ENCODE results near the gene CDT1. TPM values are rescaled to one million over a fixed set of nuclear protein-coding genes. Genes with fewer than 3 reads are reported as not detected.

The CDT1 gene
- total and polyA plus RNA-seq, 2 donors from 2014 or later = 0.56 to 1.5 TPM

DNA sequence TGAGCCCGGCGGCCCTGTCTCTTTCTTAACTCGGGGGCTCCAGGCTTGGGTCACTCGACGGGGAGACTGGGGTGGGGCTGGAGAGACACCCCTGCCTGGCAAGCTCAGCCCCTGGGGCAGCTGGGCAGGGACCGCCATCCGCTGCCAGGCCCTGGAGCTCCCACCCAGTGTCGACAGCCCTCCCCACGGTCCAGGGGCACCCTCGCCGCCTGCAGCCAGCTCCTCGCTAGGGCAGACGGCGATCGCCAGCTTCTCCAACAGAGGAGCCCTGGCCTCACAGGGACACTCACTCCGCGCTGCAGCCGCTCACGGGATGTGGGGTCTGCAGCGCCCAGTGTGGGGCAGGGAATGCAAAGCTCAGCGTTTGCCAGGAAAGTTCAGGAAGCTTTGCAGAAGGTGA, 24.1 kb downstream of the CDT1 start:
- H3K36me3 ChIP-seq (ENCODE audit: control insufficient read depth in 2 of 3, insufficient read depth in 3 of 3, low read length in 3 of 3) = peaks cover 0 to 2% (median 0%) of the 10 kb centered on the region in 3 donors
- no peak overlapping the region for H3K27ac ChIP-seq (ENCODE audit: low read depth in 2 of 2, low read length in 2 of 2)
- no peaks in the 10 kb centered on the region for H3K27me3 ChIP-seq (ENCODE audit: control insufficient read depth, insufficient read depth, low read length)
- H3K4me3 ChIP-seq (ENCODE audit: low read length in 3 of 3) = no peak overlapping the region
- no peaks in the 10 kb centered on the region for H3K4me1 ChIP-seq (ENCODE audit: control insufficient read depth in 2 of 3, insufficient read depth in 2 of 3, low read depth in 1 of 3, low read length in 3 of 3)
- TF ChIP-seq, protein P1, sequence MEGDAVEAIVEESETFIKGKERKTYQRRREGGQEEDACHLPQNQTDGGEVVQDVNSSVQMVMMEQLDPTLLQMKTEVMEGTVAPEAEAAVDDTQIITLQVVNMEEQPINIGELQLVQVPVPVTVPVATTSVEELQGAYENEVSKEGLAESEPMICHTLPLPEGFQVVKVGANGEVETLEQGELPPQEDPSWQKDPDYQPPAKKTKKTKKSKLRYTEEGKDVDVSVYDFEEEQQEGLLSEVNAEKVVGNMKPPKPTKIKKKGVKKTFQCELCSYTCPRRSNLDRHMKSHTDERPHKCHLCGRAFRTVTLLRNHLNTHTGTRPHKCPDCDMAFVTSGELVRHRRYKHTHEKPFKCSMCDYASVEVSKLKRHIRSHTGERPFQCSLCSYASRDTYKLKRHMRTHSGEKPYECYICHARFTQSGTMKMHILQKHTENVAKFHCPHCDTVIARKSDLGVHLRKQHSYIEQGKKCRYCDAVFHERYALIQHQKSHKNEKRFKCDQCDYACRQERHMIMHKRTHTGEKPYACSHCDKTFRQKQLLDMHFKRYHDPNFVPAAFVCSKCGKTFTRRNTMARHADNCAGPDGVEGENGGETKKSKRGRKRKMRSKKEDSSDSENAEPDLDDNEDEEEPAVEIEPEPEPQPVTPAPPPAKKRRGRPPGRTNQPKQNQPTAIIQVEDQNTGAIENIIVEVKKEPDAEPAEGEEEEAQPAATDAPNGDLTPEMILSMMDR (IDR thresholded peaks at IDR 0.05; ENCODE audit: borderline replicate concordance, extremely low read depth, insufficient read depth) = no peak
- DNase-seq = no peak
- FAIRE-seq = no peak
- no peak overlapping the region for H3K9ac ChIP-seq (ENCODE audit: low read length in 3 of 3)
- intact Hi-C loops (cut with DNase I) = no loop called here
- no peaks in the 10 kb centered on the region for H3K9me3 ChIP-seq (ENCODE audit: control insufficient read depth in 2 of 3, insufficient read depth in 1 of 3, low read length in 3 of 3)

DNA sequence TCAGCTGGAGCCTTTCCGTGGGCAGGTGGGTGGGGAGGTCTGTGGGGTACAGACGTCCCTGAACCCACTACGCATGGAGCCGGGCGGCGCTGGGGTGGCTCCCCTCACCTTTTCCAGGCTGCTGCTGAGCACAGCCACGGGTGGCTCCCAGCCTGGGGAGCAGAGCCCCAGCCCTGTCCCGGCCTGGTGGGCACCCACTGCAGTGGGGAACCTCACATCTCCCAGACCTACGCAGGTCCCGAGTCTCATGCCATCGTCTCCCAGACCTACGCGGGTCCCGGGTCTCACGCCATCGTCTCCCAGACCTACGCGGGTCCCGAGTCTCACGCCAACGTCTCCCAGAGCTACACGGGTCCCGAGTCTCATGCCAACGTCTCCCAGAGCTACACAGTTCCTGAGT, 25.1 kb downstream of the CDT1 start:
- Histone ChIP-seq H3K4me1 (ENCODE audit: control insufficient read depth in 2 of 3, insufficient read depth in 2 of 3, low read depth in 1 of 3, low read length in 3 of 3) (no peaks in the 10 kb centered on the region), H3K9ac (ENCODE audit: low read length in 3 of 3) (no peak overlapping the region), H3K27me3 (ENCODE audit: control insufficient read depth, insufficient read depth, low read length) (no peaks in the 10 kb centered on the region), H3K4me3 (ENCODE audit: low read length in 3 of 3) (no peak overlapping the region), H3K36me3 (ENCODE audit: control insufficient read depth in 2 of 3, insufficient read depth in 3 of 3, low read length in 3 of 3) (no peaks in the 10 kb centered on the region), H3K27ac (ENCODE audit: low read depth in 2 of 2, low read length in 2 of 2) (no peak overlapping the region), H3K9me3 (ENCODE audit: control insufficient read depth in 2 of 3, insufficient read depth in 1 of 3, low read length in 3 of 3) (no peaks in the 10 kb centered on the region)
- FAIRE-seq (no peak), DNase-seq (no peak)
- TF ChIP-seq, protein P1 (IDR thresholded peaks at IDR 0.05; ENCODE audit: borderline replicate concordance, extremely low read depth, insufficient read depth) = no peak
- intact Hi-C loops (cut with DNase I) = no loop called here

DNA sequence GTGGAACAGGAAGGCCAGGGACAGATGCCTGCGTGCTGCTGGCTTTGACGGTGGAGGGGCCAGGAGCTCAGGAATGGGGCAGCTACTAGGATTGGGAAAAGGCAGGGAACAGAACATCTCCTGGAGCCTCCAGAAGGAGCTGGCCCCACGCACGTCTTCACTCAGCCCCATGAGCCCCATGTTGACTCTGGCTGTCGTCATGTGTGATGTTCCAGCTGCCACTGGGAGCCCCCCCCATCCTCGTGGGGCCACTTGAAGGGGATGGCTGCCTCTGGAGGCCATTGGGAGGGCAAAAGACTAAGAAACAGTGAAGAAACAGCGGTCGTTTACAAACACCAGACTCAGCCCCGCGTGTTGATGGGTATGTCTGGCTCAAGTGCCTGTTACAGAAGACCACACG, 26.7 kb downstream of the CDT1 start:
- Histone ChIP-seq H3K27ac (ENCODE audit: low read depth in 2 of 2, low read length in 2 of 2) (no peak overlapping the region), H3K27me3 (ENCODE audit: control insufficient read depth, insufficient read depth, low read length) (no peaks in the 10 kb centered on the region), H3K4me3 (ENCODE audit: low read length in 3 of 3) (no peak overlapping the region), H3K9ac (ENCODE audit: low read length in 3 of 3) (no peak overlapping the region), H3K9me3 (ENCODE audit: control insufficient read depth in 2 of 3, insufficient read depth in 1 of 3, low read length in 3 of 3) (no peaks in the 10 kb centered on the region), H3K4me1 (ENCODE audit: control insufficient read depth in 2 of 3, insufficient read depth in 2 of 3, low read depth in 1 of 3, low read length in 3 of 3) (no peaks in the 10 kb centered on the region), H3K36me3 (ENCODE audit: control insufficient read depth in 2 of 3, insufficient read depth in 3 of 3, low read length in 3 of 3) (peaks cover 0 to 3% (median 0%) of the 10 kb centered on the region in 3 donors)
- FAIRE-seq (no peak), DNase-seq (peak in 4 of 5 donors; percentile 63 to 92 (median 85))
- intact Hi-C loops (cut with DNase I) = no loop called here
- TF ChIP-seq, protein P1 (IDR thresholded peaks at IDR 0.05; ENCODE audit: borderline replicate concordance, extremely low read depth, insufficient read depth) = no peak

DNA sequence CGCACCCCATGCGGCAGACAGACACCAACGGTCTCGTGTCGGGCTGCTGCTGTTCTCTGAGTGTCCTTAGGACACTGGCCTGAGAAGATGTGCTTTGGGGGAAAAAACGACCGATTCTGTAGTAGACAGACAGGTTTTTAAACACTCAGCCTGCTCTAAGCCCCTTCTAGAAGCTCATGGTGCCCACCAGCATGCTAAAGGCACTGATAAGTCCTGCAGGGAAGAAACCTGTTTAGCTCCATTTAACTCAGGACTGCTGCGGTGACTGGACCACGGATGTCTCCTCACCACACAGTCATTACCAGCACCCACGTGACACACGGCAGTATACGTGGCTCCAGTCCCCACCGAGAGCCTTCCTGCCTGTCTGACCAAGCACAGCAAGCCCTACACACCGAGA, 27.2 kb downstream of the CDT1 start:
- Histone ChIP-seq H3K9ac (ENCODE audit: low read length in 3 of 3) (no peak overlapping the region), H3K9me3 (ENCODE audit: control insufficient read depth in 2 of 3, insufficient read depth in 1 of 3, low read length in 3 of 3) (no peaks in the 10 kb centered on the region), H3K36me3 (ENCODE audit: control insufficient read depth in 2 of 3, insufficient read depth in 3 of 3, low read length in 3 of 3) (peaks cover 0 to 5% (median 0%) of the 10 kb centered on the region in 3 donors), H3K27ac (ENCODE audit: low read depth in 2 of 2, low read length in 2 of 2) (no peak overlapping the region), H3K4me3 (ENCODE audit: low read length in 3 of 3) (no peak overlapping the region), H3K4me1 (ENCODE audit: control insufficient read depth in 2 of 3, insufficient read depth in 2 of 3, low read depth in 1 of 3, low read length in 3 of 3) (no peaks in the 10 kb centered on the region), H3K27me3 (ENCODE audit: control insufficient read depth, insufficient read depth, low read length) (no peaks in the 10 kb centered on the region)
- TF ChIP-seq, protein P1 (IDR thresholded peaks at IDR 0.05; ENCODE audit: borderline replicate concordance, extremely low read depth, insufficient read depth) = no peak
- DNase-seq (no peak), FAIRE-seq (no peak)
- intact Hi-C loops (cut with DNase I) = no loop called here
